Tibial artery (tissue), 4 donors: Measurements from ENCODE around the gene C13orf46.

Experiments
- DNase-seq, 2 donors: peaks; one replicate each; pipeline ENCODE4 v3.0.0-alpha.2; 2019
- H3K27ac ChIP-seq, 2 donors: fragments of 200-600 bp; sonication (generic) in 1 of 2; 1 replicate in 1 of 2; 2 replicates in 1 of 2; pipeline ENCODE4 v1.5.1; 2018 to 2019; ENCODE audit warnings: mild to moderate bottlenecking in 1 of 2
- H3K27me3 ChIP-seq, 2 donors: fragments of 200-600 bp; sonication (generic) in 1 of 2; one replicate each; pipeline versions ENCODE4 v1.5.1 to v1.6.0; 2016 to 2019
- H3K36me3 ChIP-seq, 3 donors: fragments of 200-600 bp; sonication (generic) in 2 of 3; one replicate each; pipeline ENCODE4 v1.5.1; 2016 to 2019; ENCODE audit warnings: mild to moderate bottlenecking in 2 of 3
- H3K4me1 ChIP-seq, 4 donors: fragments of 200-600 bp; sonication (generic) in 2 of 4; 1 replicate in 3 of 4; 2 replicates in 1 of 4; pipeline ENCODE4 v1.5.1; 2016 to 2019
- H3K4me3 ChIP-seq, 2 donors: fragments of 200-600 bp; sonication (generic) in 1 of 2; 1 replicate in 1 of 2; 2 replicates in 1 of 2; pipeline ENCODE4 v1.5.1; 2018 to 2019; ENCODE audit warnings: mild to moderate bottlenecking in 2 of 2
- H3K9me3 ChIP-seq, 3 donors: fragments of 200-600 bp; sonication (generic) in 1 of 3; one replicate each; pipeline ENCODE4 v1.5.1; 2016 to 2019
- CTCF ChIP-seq, 2 experiments: fragments of 200-600 bp in 1 of 2; fragments of 450-650 bp in 1 of 2; IDR thresholded peaks; one replicate each; pipeline ENCODE4 v1.5.1; 2017 to 2019; ENCODE audit warnings: antibody characterized with exemption in 2 of 2, mild to moderate bottlenecking in 1 of 2, moderate library complexity in 1 of 2
- intact Hi-C: fragments of 100-400 bp; cut with DNase I; formaldehyde crosslinking; loops from one replicate; pipeline ENCODE4 v1.15.0; 2023; ENCODE audit warnings: low total_unique reads

The C13orf46 gene

GRCh38 chr13:113931841-113932459, 41.9 kb downstream of the C13orf46 start:
- Histone ChIP-seq H3K36me3 (no peaks in the 10 kb centered on the region), H3K27ac (no peak overlapping the region), H3K9me3 (no peaks in the 10 kb centered on the region), H3K4me1 (peaks cover 3 to 52% (median 42%) of the 10 kb centered on the region in 4 donors), H3K27me3 (no peaks in the 10 kb centered on the region), H3K4me3 (no peak overlapping the region)
- TF ChIP-seq CTCF (IDR thresholded peaks at IDR 0.05): no peak
- intact Hi-C loops: no loop called here
- DNase-seq: peak in 1 of 2 donors; percentile 9

- H3K4me1 ChIP-seq: peaks cover 3 to 54% (median 44%) of the 10 kb centered on the region in 4 donors
- no peak overlapping the region for H3K4me3 ChIP-seq
- peak overlapping the region; percentile 80 to 83 for H3K27ac ChIP-seq
- no peak for TF ChIP-seq CTCF (IDR thresholded peaks at IDR 0.05)
- DNase-seq: peak; percentile 16 to 65
- H3K27me3 ChIP-seq: no peaks in the 10 kb centered on the region
- H3K36me3 ChIP-seq: no peaks in the 10 kb centered on the region
- intact Hi-C loops: no loop called here
- no peaks in the 10 kb centered on the region for H3K9me3 ChIP-seq
These were observed 42.9 kb downstream of the C13orf46 start for GRCh38 chr13:113930671-113931637.

- Histone ChIP-seq H3K4me1 (peaks cover 3 to 44% (median 34%) of the 10 kb centered on the region in 4 donors), H3K27me3 (no peaks in the 10 kb centered on the region), H3K9me3 (no peaks in the 10 kb centered on the region), H3K27ac (peak overlapping the region; percentile 80 to 83), H3K4me3 (no peak overlapping the region), H3K36me3 (no peaks in the 10 kb centered on the region)
- DNase-seq: peak; percentile 33 to 85
- TF ChIP-seq CTCF (IDR thresholded peaks at IDR 0.05): no peak
- intact Hi-C loops: no loop called here
These were observed 44.0 kb downstream of the C13orf46 start for GRCh38 chr13:113929628-113930615.

GRCh38 chr13:113928685-113929627, 44.9 kb downstream of the C13orf46 start:
- intact Hi-C loops: no loop called here
- no peaks in the 10 kb centered on the region for H3K36me3 ChIP-seq
- peak in 1 of 2 experiments; percentile 3 for TF ChIP-seq CTCF (IDR thresholded peaks at IDR 0.05)
- H3K4me1 ChIP-seq: peaks cover 3 to 38% (median 30%) of the 10 kb centered on the region in 4 donors
- no peaks in the 10 kb centered on the region for H3K9me3 ChIP-seq
- H3K27ac ChIP-seq: peak overlapping the region; percentile 80 to 83
- H3K27me3 ChIP-seq: no peaks in the 10 kb centered on the region
- no peak overlapping the region for H3K4me3 ChIP-seq
- peak; percentile 96 to 98 for DNase-seq
